DMS53 (cell line): Measurements from ENCODE around the gene BEST1.
A peak's percentile ranks its signal among the peaks of the same experiment; 100 is the strongest.
"Not testable (repeated sequence)": the region's sequence is repeated elsewhere in the genome, so short reads cannot be mapped to it uniquely, and the experiment has no call there.

Experiments used
- DNase-seq: peaks from one replicate; lab custom pipeline; 2025; lab: John Stamatoyannopoulos, UW

BEST1 gene

DNA sequence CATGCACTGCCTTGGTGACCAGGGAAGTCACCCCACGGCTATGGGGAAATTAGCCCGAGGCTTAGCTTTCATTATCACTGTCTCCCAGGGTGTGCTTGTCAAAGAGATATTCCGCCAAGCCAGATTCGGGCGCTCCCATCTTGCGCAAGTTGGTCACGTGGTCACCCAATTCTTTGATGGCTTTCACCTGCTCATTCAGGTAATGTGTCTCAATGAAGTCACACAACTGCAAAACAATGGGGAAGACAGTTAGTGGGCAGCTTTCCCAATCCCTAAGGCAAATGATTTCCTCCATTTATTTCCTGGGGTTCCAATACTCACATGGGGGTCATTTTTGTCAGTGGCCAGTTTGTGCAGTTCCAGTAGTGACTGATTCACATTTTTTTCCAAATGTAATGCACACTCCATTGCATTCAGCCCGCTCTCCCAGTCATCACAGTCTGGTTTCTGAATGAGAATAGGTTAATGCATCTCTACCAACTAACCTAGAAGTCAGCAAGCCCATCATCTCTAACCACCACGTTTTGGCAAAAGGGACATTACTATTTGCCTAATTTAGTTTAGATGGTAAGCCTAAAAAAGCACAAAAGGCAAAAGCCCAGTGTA is 14.6 kb downstream of the BEST1 start:
- DNase-seq: not testable (repeated sequence)

DNA sequence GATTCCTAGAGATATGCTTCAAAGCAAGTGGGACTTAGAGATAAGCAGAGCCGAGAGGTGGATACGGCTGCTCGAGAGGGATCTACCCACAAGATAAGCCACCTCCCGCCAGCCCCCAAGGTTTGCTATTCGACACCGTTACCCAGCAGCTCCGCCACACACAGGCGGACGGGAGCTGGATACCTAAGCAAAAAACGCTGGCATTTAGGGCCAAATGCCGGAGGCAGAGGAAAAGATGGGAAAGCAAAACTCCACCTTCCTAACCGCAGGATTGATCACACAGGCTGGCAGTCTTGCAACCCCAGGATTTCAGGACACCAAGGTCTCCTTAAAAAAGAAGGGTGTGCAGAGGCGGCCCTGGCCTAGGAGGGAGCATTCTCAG is 16.6 kb downstream of the BEST1 start:
- peak; percentile 47 for DNase-seq

DNA sequence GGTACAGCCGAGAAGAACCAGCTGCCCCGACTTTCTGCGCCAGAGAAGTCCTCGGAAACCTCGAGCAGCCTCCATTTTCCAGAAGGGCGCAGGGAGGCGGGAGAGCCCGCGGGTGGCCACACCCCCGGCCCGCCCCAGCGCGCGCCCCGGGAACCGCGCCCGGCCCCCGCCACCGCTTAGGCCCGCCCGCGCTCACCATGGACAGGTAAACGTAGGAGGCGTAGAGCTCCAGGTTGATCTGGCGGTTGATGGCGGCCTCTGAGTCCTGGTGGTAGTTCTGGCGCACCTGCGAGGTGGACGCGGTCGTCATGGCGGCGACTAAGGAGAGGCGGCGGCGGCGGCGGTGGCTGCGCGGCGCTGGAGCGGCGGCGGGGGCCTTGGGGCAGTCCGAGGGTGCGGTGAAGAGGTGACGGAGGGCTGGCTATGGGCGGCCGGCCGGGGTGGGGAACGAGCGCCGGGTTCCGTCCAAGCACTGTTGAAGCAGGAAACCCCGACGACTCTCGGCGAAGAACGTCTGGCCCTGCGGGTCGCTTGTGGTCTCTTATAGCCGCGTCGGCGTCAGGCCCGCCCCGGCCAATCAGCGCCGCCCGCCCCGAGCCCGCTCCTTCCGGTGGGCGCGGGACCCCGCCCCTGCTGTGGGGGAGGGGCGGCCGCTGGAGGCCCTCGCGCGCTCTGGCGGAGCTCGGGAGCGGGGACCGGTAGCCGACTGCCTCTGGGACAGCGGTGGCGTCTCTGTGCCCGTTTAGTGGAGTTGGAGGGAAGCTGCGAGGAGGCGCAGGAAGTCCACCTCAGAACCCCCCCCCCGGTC is 17.2 kb downstream of the BEST1 start, which contains the start of gene FTH1:
TSS of gene FTH1 (minus strand) at position 519 of the 808 bp plus-strand sequence. CDS start at position 310, 209 bp downstream.
- DNase-seq: peak; percentile 96

DNA sequence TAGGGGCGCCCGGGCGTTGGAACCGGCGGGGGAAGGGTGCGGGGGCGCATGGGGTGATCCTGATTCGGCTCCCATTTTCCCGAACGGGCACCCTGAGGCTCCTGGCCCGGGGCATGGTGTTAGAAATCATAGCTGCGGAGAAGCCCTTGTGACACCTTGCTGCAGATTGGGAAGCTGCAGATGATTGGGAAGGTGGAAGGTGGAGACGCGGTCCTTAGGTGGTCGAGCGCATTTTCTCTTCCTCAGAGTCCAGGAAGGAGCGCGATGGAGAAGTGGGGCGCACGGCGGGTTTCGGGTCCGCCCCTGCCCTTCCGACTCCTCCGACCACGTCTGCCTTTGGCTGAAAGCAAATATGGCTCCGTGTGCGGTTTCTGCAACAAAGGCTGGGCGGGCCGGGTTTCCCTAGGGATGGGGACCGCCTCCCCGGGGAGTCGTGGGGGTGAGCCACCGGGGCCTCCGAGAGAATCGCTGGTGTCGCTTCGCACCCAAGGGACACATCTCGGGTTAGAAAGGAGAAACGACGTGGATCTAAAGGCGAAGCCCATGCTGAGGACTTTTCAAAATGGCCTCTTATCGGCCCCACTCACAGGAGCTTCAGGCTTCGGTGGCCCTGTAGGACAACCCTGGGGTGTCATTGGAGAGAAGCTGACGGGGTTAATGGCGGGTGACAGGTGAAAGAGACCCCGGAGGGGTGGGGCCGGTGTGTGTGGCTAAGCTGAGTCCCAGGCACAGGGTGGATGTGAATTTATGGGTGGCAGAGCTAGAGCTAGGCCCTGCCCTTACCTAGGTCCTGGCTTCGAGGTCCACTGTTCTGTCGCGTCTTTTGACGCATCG is 18.0 kb downstream of the BEST1 start:
- peak; percentile 76 for DNase-seq

DNA sequence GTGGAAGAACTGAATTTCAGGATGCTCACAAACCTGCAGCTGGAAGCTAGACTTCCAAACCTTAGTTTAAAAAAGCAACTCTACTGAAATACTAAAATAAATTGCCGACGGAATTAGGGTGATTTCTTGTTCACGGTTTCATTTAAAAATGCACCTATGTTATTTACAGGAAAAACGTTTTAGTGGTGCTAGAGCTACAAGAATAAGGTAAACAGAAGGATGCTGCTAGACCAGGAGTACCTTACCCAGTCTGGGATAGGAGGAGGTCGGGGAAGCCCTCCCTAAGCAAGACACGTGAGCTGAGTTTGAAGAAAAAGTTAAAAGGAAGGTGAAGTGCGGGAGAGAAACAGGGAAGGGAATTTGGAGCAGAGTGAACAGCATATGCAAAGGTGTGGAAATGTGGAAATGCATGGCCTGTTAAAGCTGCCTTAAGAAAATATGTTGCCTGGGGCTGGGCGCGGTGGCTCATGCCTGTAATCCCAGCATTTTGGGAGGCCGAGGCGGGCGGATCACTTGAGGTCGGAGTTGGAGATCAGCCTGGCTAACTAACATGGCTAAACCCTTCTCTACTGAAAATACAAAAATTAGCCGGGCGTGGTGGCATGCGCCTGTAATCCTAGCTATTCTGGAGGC is 18.7 kb downstream of the BEST1 start:
- DNase-seq: no peak

DNA sequence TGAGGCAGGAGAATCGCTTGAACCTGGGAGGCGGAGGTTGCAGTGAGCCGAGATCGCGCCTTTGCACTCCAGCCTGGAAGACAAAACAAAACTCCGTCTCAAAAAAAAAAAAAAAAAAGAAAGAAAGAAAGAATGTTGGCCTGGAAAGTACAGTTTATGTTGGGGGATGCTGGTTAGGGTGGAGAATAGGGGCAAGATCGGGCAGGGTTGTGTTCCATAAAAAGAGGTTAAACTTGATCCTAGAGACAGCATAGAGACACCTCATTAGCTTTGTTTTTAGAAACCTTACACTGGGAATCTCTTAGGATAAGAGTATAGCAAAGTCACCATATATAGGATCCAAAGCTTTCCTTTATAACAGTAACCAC is 19.2 kb downstream of the BEST1 start:
- DNase-seq: no peak

DNA sequence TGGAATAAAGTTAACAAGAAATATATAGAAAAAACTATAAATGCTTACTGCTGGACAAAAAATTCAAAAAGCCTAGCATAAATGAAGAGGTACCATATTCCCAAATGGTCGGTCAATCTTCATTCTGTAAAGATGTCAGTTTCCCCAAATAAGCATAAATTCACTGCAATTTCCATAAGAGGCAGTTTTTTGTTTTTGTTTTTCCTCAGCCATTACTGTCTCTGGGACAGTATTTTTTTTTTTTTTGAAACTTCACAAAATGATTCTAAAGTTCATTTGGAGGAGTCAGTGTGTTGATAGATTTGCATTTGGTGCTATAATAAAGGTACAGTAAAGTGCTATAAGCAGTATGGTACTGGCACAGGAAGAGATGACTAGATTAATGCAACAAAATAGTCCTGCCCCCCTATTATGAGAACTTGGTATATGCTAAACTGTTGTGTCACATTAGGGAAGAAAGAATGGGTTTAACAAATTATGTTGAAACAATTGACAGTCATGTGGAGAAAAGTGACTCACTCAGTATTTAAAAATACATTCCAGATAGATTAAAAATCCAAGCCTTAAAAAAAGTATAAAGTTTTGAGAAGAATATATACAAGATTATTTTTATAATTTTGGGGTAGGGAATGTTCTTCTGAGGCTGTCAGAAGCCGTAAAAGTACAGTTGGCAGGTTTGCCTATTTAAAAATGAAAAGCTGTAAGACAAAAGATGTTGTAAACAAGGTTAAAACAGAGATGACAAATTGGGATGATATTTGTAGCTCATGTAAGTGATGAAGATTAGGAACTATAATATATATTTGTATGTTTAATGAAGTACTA is 19.9 kb downstream of the BEST1 start:
- DNase-seq: no peak

DNA sequence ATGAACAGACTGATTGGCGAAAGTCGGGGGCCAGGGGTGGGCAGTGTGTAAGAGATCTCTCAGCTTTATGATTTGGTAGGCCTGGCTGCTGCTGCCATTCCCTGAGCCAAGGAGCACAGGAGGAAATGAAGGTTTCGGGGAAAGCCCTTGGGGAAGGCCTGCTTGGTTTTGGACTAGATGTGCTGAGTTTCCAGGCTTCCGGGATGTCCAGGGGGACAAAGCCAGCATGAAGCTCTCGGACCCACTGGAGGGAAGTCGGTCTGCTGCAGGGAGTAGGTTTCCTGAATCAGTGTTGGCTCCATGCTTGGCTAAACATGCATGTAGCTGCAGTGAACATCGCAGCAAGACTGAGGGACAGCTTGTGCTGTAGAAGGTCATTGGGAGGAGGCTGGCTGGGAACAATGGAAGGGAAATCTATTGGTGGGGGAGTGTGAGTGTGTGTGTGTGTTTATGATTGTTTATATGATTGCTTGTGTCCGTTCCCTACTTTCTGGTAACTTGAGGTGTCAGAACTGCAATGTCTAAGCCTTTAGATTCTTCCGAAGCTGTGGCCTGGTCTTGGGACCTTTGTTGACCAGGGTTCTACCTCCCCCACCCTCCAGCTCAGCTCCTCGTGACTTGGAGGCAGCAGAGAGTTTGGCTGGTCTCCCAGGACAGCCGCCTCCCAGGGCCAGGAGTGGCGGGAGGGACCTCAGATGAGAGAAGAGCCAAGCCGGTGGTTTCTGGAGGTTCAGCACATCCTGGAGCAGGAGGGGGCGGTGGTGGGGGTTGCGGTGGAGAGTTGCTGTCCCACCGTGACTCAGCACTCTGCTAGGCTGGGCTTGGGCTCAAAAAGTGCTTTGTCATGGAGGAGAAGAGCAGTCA is 21.3 kb downstream of the BEST1 start:
- peak; percentile 96 for DNase-seq

DNA sequence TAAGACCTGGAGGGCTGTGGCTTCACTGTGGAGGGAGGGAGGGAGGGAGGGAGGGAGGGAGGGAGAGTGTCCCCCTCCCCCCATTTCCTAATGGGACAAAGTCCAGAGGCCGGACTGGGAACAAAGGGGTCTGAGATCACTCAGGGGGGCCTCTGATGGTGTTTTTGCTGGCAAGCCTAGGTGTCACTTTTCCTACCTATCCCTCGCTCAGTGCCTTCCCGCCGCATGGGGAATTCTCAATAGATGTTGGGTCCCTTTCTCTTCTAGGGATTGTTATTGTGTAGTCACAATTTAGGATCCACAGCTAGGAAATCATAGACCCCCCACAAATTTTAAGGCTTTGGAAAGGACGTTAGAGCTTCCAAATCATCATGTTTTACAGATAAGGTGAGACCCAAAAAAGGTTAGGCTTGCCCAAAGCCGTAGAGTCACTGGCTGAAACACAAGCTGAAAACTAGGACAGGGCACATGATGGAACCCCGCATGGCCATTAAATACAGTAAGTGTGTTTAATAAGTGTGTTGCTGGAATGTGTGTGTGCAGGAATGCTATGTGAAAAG is 22.0 kb downstream of the BEST1 start:
- DNase-seq: no peak

DNA sequence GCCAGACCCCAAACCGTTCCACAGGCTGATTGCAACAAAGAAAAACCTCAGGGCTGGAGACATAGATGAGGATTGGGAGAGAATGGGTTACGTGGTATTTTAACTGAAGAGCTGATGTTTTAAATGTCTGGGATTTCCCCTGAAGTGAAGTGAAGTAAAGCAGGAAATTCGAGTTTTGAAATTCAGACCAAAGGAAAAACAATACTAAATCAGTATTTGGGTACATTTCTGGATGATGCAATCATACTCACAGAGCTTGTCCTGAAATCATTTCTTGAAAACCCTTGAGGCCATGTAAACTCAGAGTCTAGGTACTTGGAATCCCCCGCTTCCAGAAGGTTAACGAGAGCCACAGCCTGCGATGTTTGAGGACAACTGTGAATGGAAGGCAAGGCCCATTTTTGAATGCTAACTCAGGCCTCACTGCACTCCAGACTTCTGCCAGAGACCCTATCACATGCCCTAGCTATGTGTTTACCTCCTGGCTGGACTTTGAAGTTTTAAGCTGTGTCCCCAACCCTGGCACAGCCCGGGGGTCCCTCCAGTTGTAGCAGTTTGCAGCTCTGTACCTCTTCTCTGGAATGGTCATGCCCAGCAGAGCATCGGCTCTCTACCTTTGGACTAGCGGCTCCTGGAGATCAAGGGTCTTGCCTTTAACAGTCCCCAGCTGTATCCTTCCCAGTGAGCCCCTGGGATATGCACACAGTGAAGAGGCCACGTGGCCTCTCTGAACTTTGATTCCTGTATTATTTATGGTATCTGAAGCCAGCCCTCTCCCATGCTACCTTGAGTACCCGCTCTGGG is 22.7 kb downstream of the BEST1 start:
- DNase-seq: peak; percentile 60

DNA sequence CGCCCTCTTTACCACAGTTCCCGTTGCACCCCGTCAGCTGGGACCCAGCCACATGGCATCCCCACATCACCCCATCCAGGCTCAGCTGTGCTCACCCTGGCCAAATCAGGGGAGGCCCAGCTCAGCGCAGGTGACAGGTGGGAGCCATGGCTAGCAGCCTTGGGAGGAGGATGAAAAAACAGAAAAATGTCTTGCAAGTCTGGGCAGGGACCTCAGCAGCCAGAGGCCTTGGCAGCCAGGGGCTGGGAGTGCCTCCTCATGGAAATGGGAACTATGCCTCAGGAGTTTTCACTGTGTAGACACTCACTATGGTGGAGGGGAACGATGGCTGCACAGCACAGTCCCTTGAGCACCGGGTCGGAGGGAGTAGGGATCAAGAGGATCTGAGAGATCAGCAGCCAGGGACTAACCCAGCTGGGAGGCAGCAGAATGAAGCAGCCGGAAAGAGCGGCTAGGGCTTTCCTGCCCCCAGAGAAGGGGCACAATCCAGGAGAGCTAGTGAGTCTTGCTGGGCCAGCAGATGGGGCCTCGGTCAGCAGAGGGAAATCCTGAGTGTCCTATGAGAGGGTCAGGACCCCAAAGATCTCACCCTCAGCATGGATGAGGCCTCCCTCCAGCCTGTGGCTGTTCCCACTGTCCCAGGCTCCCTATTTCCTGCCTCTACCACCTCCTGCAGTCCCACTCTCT is 23.5 kb downstream of the BEST1 start:
- no peak for DNase-seq

DNA sequence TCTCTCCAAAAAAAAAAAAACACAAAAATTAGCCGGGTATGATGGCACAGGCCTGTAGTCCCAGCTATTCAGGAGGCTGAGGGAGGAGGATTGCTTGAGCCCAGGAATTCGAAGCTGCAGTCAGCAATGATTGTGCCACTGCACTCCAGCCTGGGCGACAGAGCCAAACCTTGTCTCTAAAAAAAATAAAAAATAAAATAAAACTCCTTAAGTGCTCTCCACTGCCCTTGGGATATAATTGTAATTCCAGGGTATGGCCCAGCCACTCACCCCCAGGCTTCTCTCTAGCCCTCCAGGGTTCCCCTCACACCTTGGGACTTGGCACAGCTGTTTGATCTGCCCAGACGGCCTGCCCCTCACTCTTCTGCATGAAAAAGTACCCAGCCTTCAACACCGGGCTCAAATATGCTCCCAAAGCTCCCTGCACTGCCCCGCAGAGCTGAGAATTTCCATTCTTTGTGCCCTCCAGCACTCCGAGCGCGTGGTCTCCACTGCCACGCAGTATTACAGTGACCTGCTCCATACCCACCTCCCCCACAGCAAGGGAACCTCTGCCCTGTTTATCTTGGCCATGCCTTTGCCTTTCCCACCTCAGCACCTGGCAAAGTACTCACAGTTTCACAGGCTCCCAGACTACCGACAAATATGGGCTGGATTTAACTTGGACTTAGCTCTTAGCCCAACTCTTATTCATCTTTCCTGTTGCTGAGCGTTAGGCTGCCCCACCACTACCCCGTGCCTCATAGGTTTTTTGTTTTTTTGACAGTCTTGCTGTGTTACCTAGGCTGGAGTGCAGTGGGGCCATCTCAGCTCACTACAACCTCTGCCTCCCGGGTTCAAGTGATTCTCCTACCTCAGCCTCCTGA is 24.8 kb downstream of the BEST1 start:
- DNase-seq: peak; percentile 60

DNA sequence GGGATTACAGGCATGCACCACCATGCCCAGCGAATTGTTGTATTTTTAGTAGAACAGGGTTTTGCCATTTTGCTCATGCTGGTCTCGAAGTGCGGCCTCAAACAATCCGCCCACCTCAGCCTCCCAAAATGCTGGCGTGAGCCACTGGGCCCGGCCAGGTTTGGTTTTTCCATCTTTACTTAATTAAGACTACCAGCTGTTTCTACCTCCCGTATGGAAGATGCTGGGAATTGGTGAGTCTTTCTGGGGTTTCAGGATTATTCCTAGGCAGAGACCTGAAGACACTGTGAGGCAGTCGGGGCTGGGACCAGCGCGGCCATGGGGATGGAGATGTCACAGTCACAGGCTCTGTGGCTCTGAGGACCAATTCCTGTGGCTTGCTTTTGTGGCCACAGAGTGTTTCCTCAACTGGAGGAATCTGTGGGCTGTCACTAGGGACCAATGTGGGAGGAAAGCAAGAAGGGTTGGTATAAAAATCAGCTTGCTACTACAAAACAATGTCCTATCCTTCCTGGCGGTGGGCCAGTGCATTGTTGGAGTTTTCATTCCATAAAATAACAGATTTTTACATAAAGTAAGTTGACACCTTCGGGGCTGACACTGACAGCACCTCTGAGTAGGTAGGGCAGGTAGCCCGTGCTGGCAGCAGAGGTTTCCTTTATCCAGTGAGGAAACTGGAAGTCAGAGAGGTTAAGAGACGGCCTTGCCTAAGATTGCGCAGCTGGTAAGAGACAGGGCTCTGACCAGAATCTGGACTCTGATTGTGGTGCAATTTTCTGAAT is 25.7 kb downstream of the BEST1 start:
- DNase-seq: no peak

DNA sequence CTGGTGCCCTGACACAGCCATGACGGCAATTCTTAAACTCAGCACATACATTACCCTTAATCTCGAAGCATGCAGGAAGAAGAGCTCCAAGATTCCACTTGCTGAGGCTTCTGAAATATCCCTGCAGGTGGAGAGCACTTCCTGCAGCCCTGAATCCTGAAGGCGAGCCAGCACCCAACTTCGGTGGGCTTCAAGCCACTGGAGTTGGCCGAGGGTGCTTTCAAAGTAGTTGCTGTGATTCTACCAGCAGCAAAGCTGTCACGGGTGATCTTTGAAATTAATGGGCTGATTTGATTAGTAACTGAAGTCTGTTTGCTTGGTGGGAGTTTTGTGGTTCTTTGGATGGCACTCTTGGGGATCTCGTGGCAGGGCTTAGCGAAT is 26.3 kb downstream of the BEST1 start:
- no peak for DNase-seq

DNA sequence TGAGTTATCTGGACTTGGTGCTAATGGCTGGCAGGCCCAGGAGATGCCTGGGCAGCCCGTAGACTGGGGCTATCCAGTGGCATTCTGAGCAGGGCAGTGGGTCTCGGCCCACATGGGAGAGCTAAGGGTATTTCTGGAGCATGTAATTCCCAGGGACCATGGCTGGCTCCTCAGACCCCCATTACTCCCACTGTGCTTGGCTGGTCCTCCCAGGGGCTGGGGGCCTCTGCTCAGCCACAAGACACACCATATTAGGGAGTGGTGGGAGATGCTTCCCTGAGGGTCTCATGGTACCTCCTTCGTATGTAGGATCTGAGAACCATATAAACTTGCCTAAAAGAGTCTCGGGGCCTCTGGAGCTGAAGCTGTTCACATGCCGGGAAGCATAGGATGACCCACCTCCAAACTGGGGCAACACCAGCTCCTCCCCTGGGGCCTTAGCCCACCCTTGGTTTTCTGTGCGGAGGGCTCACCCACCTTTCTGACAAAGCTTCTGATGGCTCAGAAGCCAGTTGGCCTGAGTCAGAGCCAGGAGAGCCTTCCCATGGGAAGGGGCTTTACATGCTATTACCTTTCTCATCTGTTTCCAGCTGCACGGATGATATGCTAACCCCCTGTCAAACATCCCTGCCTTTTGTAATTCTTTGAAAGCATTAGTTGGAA is 26.8 kb downstream of the BEST1 start:
- DNase-seq: no peak
